MCF 10A (cell line): ENCODE data around the gene HTR7. TPM values are rescaled to one million over a fixed set of nuclear protein-coding genes. Genes with fewer than 3 reads are reported as not detected.

Experiments
- BruUV-seq: library from RNA; stranded (reverse); fragments of 400-500 nt; replicated peaks from 2 replicates; lab custom pipeline; 2021; lab: Mats Ljungman, UMichigan
- CTCF ChIA-PET: fragments of 300-600 bp; sonication (Branson Sonifier 250); formaldehyde crosslinking; extraction: SDS; loops from one replicate; lab custom pipeline; 2021; ENCODE audit warnings: antibody characterized with exemption, inconsistent platforms; lab: Yijun Ruan, JAX
- POLR2A ChIA-PET: fragments of 300-600, 350-650 bp; sonication (Branson Sonifier 250); formaldehyde crosslinking; extraction: SDS; loops from one replicate; lab custom pipeline; 2020; ENCODE audit warnings: antibody characterized with exemption, inconsistent platforms; lab: Yijun Ruan, JAX
- DNase-seq: peaks from one replicate; pipeline ENCODE4 v3.0.0-alpha.2; 2018; ENCODE audit not compliant: unreplicated experiment
- H3K27ac Mint-ChIP-seq: one replicate; pipeline ENCODE4 v1.8.0; 2022; ENCODE audit warnings: mild to moderate bottlenecking, low read depth, mixed read lengths; ENCODE audit not compliant: unreplicated experiment
- H3K27me3 Mint-ChIP-seq: one replicate; pipeline ENCODE4 v1.8.0; 2022; ENCODE audit warnings: mixed read lengths; ENCODE audit not compliant: insufficient read depth, unreplicated experiment
- H3K36me3 Mint-ChIP-seq: one replicate; pipeline ENCODE4 v1.8.0; 2022; ENCODE audit warnings: mild to moderate bottlenecking, moderate library complexity, mixed read lengths; ENCODE audit not compliant: insufficient read depth, unreplicated experiment
- H3K4me1 Mint-ChIP-seq: one replicate; pipeline ENCODE4 v1.8.0; 2022; ENCODE audit warnings: mixed read lengths; ENCODE audit not compliant: insufficient read depth, unreplicated experiment
- H3K4me3 Mint-ChIP-seq: one replicate; pipeline ENCODE4 v1.8.0; 2022; ENCODE audit warnings: mild to moderate bottlenecking, moderate library complexity, mixed read lengths; ENCODE audit not compliant: unreplicated experiment
- H3K9me3 Mint-ChIP-seq: one replicate; pipeline ENCODE4 v1.8.0; 2022; ENCODE audit warnings: mixed read lengths; ENCODE audit not compliant: unreplicated experiment
- CTCF ChIP-seq: fragments of 200-600 bp; IDR thresholded peaks from one replicate; pipeline ENCODE4 v1.8.0; 2022; ENCODE audit warnings: antibody characterized with exemption, mild to moderate bottlenecking; ENCODE audit not compliant: unreplicated experiment
- intact Hi-C: fragments of 100-400 bp; cut with micrococcal nuclease; formaldehyde crosslinking; loops from 2 replicates; pipeline ENCODE4 v1.14.1; 2022
- total RNA-seq: library from RNA; stranded (reverse); gene quantifications from 2 replicates; pipeline ENCODE4 v1.2.3, GENCODE V29; 2022

HTR7 gene
- total RNA-seq, 1 experiment from 2014 or later, result 15.3 TPM

- CTCF ChIA-PET, result interaction anchor here (0.9 to 1.6 kb wide), 3 partner anchors 13 to 30 kb away, joined by 3 to 8 read pairs (median 7); no protein-coding TSS in a partner anchor
- TF ChIP-seq CTCF, result no peak
- H3K36me3 Mint-ChIP-seq, result peaks cover 71% of the 10 kb centered on the region
- POLR2A ChIA-PET, result interaction anchor here (1.8 kb wide), 1 partner anchor 9 kb away, joined by 9 read pairs; no protein-coding TSS in a partner anchor
- no peak for DNase-seq
- no peak overlapping the region for H3K27ac Mint-ChIP-seq
- no peaks in the 10 kb centered on the region for H3K4me1 Mint-ChIP-seq
- no TSS peak for BruUV-seq
- H3K9me3 Mint-ChIP-seq, result no peaks in the 10 kb centered on the region
- intact Hi-C loops, result no loop called here
- no peaks in the 10 kb centered on the region for H3K27me3 Mint-ChIP-seq
- H3K4me3 Mint-ChIP-seq, result no peak overlapping the region
Observed at GRCh38 chr10:90893190-90893589, 35.4 kb upstream of the HTR7 start.

GRCh38 chr10:90890347-90890746 lies 32.5 kb upstream of the HTR7 start:
- ChIA-PET CTCF (interaction anchor here (0.5 to 0.9 kb wide), 2 partner anchors 21 to 198 kb away, joined by 3 read pairs; no protein-coding TSS in a partner anchor), POLR2A (no interaction called here)
- peaks cover 84% of the 10 kb centered on the region for H3K36me3 Mint-ChIP-seq
- no peak for DNase-seq
- no peaks in the 10 kb centered on the region for H3K4me1 Mint-ChIP-seq
- no peak for TF ChIP-seq CTCF
- no peak overlapping the region for H3K4me3 Mint-ChIP-seq
- no peak overlapping the region for H3K27ac Mint-ChIP-seq
- H3K27me3 Mint-ChIP-seq, result no peaks in the 10 kb centered on the region
- H3K9me3 Mint-ChIP-seq, result no peaks in the 10 kb centered on the region
- intact Hi-C loops, result no loop called here
- no TSS peak for BruUV-seq

- Mint-ChIP-seq H3K4me3 (no peak overlapping the region), H3K27me3 (no peaks in the 10 kb centered on the region), H3K9me3 (no peaks in the 10 kb centered on the region), H3K27ac (no peak overlapping the region), H3K36me3 (peaks cover 87% of the 10 kb centered on the region), H3K4me1 (no peaks in the 10 kb centered on the region)
- intact Hi-C loops, result no loop called here
- TF ChIP-seq CTCF, result no peak
- no TSS peak for BruUV-seq
- ChIA-PET CTCF (interaction anchor here (0.6 to 2.0 kb wide), 4 partner anchors 10 to 119 kb away, joined by 3 to 12 read pairs (median 3); no protein-coding TSS in a partner anchor), POLR2A (no interaction called here)
- DNase-seq, result no peak
Observed at GRCh38 chr10:90889636-90890035, 31.8 kb upstream of the HTR7 start.

GRCh38 chr10:90888387-90888786 lies 30.5 kb upstream of the HTR7 start:
- Mint-ChIP-seq H3K9me3 (no peaks in the 10 kb centered on the region), H3K27ac (no peak overlapping the region), H3K4me1 (no peaks in the 10 kb centered on the region), H3K4me3 (no peak overlapping the region), H3K27me3 (no peaks in the 10 kb centered on the region), H3K36me3 (peaks cover 88% of the 10 kb centered on the region)
- intact Hi-C loops, result no loop called here
- ChIA-PET POLR2A (interaction anchor here (1.4 kb wide), 1 partner anchor 17 kb away, joined by 3 read pairs; the partner anchor contains the start of gene RPP30), CTCF (interaction anchor here (1.3 to 2.0 kb wide), 2 partner anchors 9 to 23 kb away, joined by 4 to 12 read pairs; no protein-coding TSS in a partner anchor)
- BruUV-seq, result no TSS peak
- TF ChIP-seq CTCF, result no peak
- DNase-seq, result no peak
